22Rv1 (cell line): ENCODE results near the gene ADAMTS17.

Experiments
- ZFX ChIP-seq: fragments of 450-650 bp; IDR thresholded peaks from 2 replicates; pipeline ENCODE4 v1.6.1; 2017; ENCODE audit warnings: antibody characterized with exemption, borderline replicate concordance
- TF ChIP-seq, protein P1 (sequence below): fragments of 450-650 bp; IDR thresholded peaks from 2 replicates; pipeline ENCODE4 v1.5.1; 2017; ENCODE audit warnings: mild to moderate bottlenecking

DNA sequence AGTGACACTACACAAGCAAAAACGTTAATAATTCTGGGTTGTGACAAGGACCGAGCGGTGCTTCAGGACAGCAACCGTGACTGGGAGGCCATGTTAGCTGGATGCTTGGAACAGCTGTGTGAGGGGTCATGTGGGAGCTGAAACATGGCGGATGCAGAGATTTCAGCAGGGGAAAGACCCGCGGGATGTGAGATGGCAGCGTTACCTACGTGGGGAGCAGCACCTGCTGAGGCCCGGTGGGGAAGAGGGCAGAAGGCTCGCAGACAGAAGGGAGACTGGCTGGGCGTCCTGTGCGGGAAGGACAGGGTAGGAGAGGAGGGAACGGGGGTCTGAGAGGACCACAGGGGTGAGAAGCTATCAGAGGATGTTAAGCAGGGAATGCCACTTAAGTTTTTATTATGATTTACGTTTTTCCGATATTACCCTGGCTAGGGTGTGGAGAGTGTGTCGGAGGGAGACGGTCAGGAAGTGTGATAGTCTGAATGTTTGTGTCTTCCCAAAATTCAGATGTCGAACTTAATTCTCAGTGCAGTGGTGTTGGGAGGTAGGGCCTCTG is 379.7 kb downstream of the ADAMTS17 start:
- TF ChIP-seq, protein P1, sequence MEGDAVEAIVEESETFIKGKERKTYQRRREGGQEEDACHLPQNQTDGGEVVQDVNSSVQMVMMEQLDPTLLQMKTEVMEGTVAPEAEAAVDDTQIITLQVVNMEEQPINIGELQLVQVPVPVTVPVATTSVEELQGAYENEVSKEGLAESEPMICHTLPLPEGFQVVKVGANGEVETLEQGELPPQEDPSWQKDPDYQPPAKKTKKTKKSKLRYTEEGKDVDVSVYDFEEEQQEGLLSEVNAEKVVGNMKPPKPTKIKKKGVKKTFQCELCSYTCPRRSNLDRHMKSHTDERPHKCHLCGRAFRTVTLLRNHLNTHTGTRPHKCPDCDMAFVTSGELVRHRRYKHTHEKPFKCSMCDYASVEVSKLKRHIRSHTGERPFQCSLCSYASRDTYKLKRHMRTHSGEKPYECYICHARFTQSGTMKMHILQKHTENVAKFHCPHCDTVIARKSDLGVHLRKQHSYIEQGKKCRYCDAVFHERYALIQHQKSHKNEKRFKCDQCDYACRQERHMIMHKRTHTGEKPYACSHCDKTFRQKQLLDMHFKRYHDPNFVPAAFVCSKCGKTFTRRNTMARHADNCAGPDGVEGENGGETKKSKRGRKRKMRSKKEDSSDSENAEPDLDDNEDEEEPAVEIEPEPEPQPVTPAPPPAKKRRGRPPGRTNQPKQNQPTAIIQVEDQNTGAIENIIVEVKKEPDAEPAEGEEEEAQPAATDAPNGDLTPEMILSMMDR = no peak
- no peak for TF ChIP-seq ZFX
